BE2C (cell line): ENCODE measurements around the gene MLPH.

Source experiments
- DNase-seq: peaks from one replicate; pipeline ENCODE4 v3.0.0-alpha.2; 2020
- H3K27me3 ChIP-seq: fragments of 250-450 bp; sonication (Bioruptor Pico); 2 replicates; pipeline ENCODE4 v1.5.1; 2020; ENCODE audit warnings: mild to moderate bottlenecking
- H3K36me3 ChIP-seq: fragments of 250-450 bp; sonication (Bioruptor Pico); 2 replicates; pipeline ENCODE4 v1.5.1; 2020; ENCODE audit warnings: mild to moderate bottlenecking
- H3K4me1 ChIP-seq: fragments of 250-450 bp; sonication (Bioruptor Pico); 2 replicates; pipeline ENCODE4 v1.5.1; 2020
- H3K4me3 ChIP-seq: 2 replicates; pipeline ENCODE4 v1.5.1; 2011; ENCODE audit warnings: low read depth, low read length
- H3K9me3 ChIP-seq: fragments of 250-450 bp; sonication (Bioruptor Pico); 2 replicates; pipeline ENCODE4 v1.5.1; 2020
- CTCF ChIP-seq: IDR thresholded peaks from 2 replicates; pipeline ENCODE4 v1.5.1; 2012; ENCODE audit warnings: mild to moderate bottlenecking, low read depth, low read length

The MLPH gene

GRCh38 chr2:237515621-237516275 lies 28.7 kb downstream of the MLPH start:
- Histone ChIP-seq H3K27me3 (no peaks in the 10 kb centered on the region; the same call in 1 of the 2 replicates), H3K9me3 (no peaks in the 10 kb centered on the region), H3K36me3 (no peaks in the 10 kb centered on the region), H3K4me3 (no peak overlapping the region), H3K4me1 (no peaks in the 10 kb centered on the region)
- no peak for DNase-seq
- no peak for TF ChIP-seq CTCF

DNA sequence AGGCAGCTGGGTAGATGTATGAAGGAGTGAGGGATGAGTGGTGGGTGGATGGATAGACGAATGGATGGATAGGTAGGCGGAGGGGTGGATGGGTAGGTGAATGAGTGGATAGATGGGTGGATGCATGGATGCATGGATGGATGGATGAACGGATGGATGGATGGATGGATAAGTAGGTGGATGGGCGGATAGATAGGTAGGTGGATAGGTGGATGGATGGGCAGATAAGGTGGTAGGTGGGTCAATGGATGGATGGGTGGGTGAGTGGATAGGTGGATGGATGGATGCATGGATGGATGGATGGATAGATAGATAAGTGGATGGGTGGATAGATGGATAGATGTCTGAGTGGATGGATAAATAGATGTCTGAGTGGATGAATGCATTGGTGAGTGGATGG lies 30.1 kb downstream of the MLPH start:
- H3K9me3 ChIP-seq = no peaks in the 10 kb centered on the region
- H3K27me3 ChIP-seq = no peaks in the 10 kb centered on the region; the same call in 1 of the 2 replicates
- no peaks in the 10 kb centered on the region for H3K4me1 ChIP-seq
- TF ChIP-seq CTCF = no peak
- DNase-seq = no peak
- H3K36me3 ChIP-seq = no peaks in the 10 kb centered on the region
- H3K4me3 ChIP-seq = no peak overlapping the region

DNA sequence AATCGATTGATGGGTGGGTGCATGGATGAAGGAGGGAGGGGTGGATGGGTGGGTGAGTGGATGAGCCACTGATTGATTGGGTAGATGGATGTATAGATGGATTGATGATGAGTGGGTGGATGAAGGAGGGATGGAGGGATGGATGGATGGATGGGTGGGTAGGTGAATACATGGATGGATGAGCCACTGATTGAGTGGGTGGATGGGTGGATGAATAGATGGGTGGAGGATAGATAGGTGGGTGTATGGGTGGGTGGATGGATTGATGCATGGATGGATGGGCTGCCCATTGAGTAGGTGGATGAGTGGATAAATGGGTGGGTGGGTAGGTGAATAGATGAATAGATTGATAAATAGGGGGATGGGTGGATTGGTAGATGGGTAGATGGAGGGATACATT lies 30.9 kb downstream of the MLPH start:
- no peak for DNase-seq
- no peaks in the 10 kb centered on the region for H3K9me3 ChIP-seq
- H3K4me3 ChIP-seq = no peak overlapping the region
- H3K36me3 ChIP-seq = no peaks in the 10 kb centered on the region
- no peaks in the 10 kb centered on the region for H3K27me3 ChIP-seq
- no peaks in the 10 kb centered on the region for H3K4me1 ChIP-seq
- no peak for TF ChIP-seq CTCF

DNA sequence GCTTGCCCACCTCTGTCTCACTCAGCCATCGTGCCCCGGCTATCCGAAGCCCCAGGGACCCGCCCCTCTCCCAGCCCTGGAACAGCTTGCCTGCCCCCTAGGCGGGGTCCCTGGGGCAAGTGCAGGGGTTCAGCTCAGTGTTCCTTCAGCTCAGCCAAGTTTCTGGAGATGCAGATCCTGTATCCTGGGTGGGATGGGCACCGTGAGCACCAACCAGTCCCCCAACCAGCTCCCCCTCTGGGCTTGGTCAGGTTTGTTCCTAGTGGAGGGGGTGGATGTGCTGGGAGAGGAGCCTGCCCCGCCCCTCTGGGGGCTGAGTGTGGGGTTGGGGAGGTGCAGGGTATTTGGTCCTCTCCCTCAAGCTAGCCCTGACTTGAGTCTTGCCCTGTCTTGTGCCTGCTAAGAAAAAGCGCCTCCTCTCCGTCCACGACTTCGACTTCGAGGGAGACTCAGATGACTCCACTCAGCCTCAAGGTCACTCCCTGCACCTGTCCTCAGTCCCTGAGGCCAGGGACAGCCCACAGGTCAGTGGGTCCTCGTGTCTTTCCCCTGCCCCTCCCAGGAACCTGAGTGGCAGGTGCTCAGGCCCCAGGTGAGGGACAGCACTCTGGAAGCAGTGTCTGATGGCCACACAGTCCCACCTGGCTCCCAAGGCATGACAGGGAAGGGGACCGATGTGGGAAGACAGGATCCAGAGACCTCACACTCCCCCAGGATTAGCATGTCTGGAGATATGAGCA lies 32.6 kb downstream of the MLPH start:
- Histone ChIP-seq H3K9me3 (no peaks in the 10 kb centered on the region), H3K4me3 (no peak overlapping the region), H3K36me3 (no peaks in the 10 kb centered on the region), H3K27me3 (no peaks in the 10 kb centered on the region), H3K4me1 (no peaks in the 10 kb centered on the region)
- TF ChIP-seq CTCF = no peak
- DNase-seq = no peak

DNA sequence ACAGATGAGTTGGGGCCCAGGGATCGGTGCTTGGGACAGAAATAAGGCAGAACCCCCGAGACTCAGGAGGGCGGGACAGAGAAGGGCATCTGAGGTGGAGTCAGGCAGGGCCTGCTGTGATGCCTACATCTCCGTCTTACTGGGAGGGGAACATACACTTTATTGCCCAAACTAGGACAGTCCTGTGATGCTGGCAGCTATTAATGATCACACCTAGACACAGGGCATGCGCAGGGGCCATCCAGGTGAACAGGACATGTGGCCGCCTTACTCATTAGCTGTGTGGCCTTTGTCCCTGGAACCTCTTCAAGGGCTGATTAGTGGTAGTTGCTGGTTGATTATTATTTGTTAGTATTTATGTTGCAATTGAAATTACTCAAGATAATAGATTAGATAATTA lies 33.2 kb downstream of the MLPH start:
- Histone ChIP-seq H3K9me3 (no peaks in the 10 kb centered on the region), H3K27me3 (no peaks in the 10 kb centered on the region)
- no peak for DNase-seq

More for the DNA sequence above, 33.2 kb downstream of the MLPH start:
- Histone ChIP-seq H3K4me1 (no peaks in the 10 kb centered on the region), H3K36me3 (no peaks in the 10 kb centered on the region), H3K4me3 (no peak overlapping the region)
- TF ChIP-seq CTCF = no peak
